WTC11 (cell line): ENCODE measurements around the gene GAB1. TPM values are rescaled to one million over a fixed set of nuclear protein-coding genes. Genes with fewer than 3 reads are reported as not detected.

Experiments used
- ATAC-seq: fragments of 200-7000 bp; cut with Tn5 transposase; 2 replicates; pipeline ENCODE4 v1.10.0; 2021; ENCODE audit warnings: mild to moderate bottlenecking, moderate library complexity
- CTCF ChIA-PET: fragments of 300-600 bp; sonication (Branson Sonifier 250); formaldehyde crosslinking; loops from one replicate; lab custom pipeline; 2021; ENCODE audit warnings: antibody characterized with exemption; lab: Charles Lee
- POLR2A ChIA-PET: fragments of 350-600 bp; sonication (Branson Sonifier 250); formaldehyde crosslinking; loops from one replicate; lab custom pipeline; 2021; ENCODE audit warnings: antibody characterized with exemption; lab: Charles Lee
- DNase-seq: peaks from one replicate; pipeline ENCODE4 v3.0.0; 2021; ENCODE audit warnings: low spot score
- H3K27ac Mint-ChIP-seq: 2 replicates; pipeline ENCODE4 v1.8.0; 2021; ENCODE audit warnings: mixed read lengths
- H3K27me3 Mint-ChIP-seq: 2 replicates; pipeline ENCODE4 v1.8.0; 2021; ENCODE audit warnings: low read depth, mild to moderate bottlenecking, moderate library complexity, mixed read lengths
- H3K36me3 Mint-ChIP-seq: 2 replicates; pipeline ENCODE4 v1.8.0; 2021; ENCODE audit warnings: mixed read lengths
- H3K4me1 Mint-ChIP-seq: 2 replicates; pipeline ENCODE4 v1.8.0; 2022; ENCODE audit warnings: mixed read lengths
- H3K4me3 Mint-ChIP-seq: 2 replicates; pipeline ENCODE4 v1.8.0; 2021; ENCODE audit warnings: mild to moderate bottlenecking, moderate library complexity, mixed read lengths
- H3K9me3 Mint-ChIP-seq: 2 replicates; pipeline ENCODE4 v1.8.0; 2021; ENCODE audit warnings: mixed read lengths
- ELF4 ChIP-seq: sonication (generic); formaldehyde crosslinking; IDR thresholded peaks from 2 replicates; pipeline ENCODE4 v1.8.1; 2022; ENCODE audit warnings: low read depth, mild to moderate bottlenecking, moderate library complexity, missing genetic modification reagents
- ESRRA ChIP-seq: sonication (generic); formaldehyde crosslinking; IDR thresholded peaks from 2 replicates; pipeline ENCODE4 v1.8.1; 2022; ENCODE audit warnings: mild to moderate bottlenecking, missing genetic modification reagents, borderline replicate concordance
- ETV6 ChIP-seq: sonication (generic); formaldehyde crosslinking; IDR thresholded peaks from 2 replicates; pipeline ENCODE4 v1.8.1; 2022; ENCODE audit warnings: mild to moderate bottlenecking, missing genetic modification reagents
- GABPB1 ChIP-seq: sonication (generic); formaldehyde crosslinking; IDR thresholded peaks from 2 replicates; pipeline ENCODE4 v1.8.1; 2023; ENCODE audit warnings: mild to moderate bottlenecking, missing genetic modification reagents
- GTF2I ChIP-seq: fragments of 250-450 bp; sonication (Bioruptor Pico); conservative IDR thresholded peaks from 2 replicates; pipeline ENCODE4 v1.4.0; 2021; ENCODE audit warnings: mild to moderate bottlenecking
- JAZF1 ChIP-seq: fragments of 250-450 bp; sonication (Bioruptor Pico); IDR thresholded peaks from 2 replicates; pipeline ENCODE4 v1.9.0; 2021; ENCODE audit warnings: moderate library complexity, mild to moderate bottlenecking, inconsistent platforms
- JUN ChIP-seq: sonication (generic); formaldehyde crosslinking; IDR thresholded peaks from 2 replicates; pipeline ENCODE4 v1.8.0; 2023; ENCODE audit warnings: mild to moderate bottlenecking, missing genetic modification reagents
- NFE2L1 ChIP-seq: sonication (generic); formaldehyde crosslinking; IDR thresholded peaks from 2 replicates; pipeline ENCODE4 v1.8.1; 2023; ENCODE audit warnings: missing genetic modification reagents
- NFYB ChIP-seq: sonication (generic); formaldehyde crosslinking; conservative IDR thresholded peaks from 2 replicates; pipeline ENCODE4 v1.8.0; 2022; ENCODE audit warnings: low read depth, missing genetic modification reagents
- NR3C1 ChIP-seq: sonication (generic); formaldehyde crosslinking; conservative IDR thresholded peaks from 2 replicates; pipeline ENCODE4 v1.8.1; 2023; ENCODE audit warnings: low read depth, mild to moderate bottlenecking, missing genetic modification reagents
- PRRX2 ChIP-seq: fragments of 250-450 bp; sonication (Bioruptor Pico); IDR thresholded peaks from 2 replicates; pipeline ENCODE4 v1.8.0; 2021; ENCODE audit warnings: mild to moderate bottlenecking
- TEAD4 ChIP-seq: sonication (generic); formaldehyde crosslinking; IDR thresholded peaks from 2 replicates; pipeline ENCODE4 v1.8.0; 2022; ENCODE audit warnings: mild to moderate bottlenecking, missing genetic modification reagents
- TP53 ChIP-seq: sonication (generic); formaldehyde crosslinking; IDR thresholded peaks from 2 replicates; pipeline ENCODE4 v1.8.1; 2023; ENCODE audit warnings: mild to moderate bottlenecking, missing genetic modification reagents
- ZNF138 ChIP-seq: sonication (generic); formaldehyde crosslinking; conservative IDR thresholded peaks from 2 replicates; pipeline ENCODE4 v1.8.1; 2022; ENCODE audit warnings: mild to moderate bottlenecking, moderate library complexity, missing genetic modification reagents
- ZNF219 ChIP-seq: sonication (generic); formaldehyde crosslinking; IDR thresholded peaks from 2 replicates; pipeline ENCODE4 v1.8.0; 2023; ENCODE audit warnings: missing genetic modification reagents, mild to moderate bottlenecking, borderline replicate concordance
- ZNF263 ChIP-seq: sonication (generic); formaldehyde crosslinking; IDR thresholded peaks from 2 replicates; pipeline ENCODE4 v1.8.1; 2022; ENCODE audit warnings: low read depth, mild to moderate bottlenecking, moderate library complexity, missing genetic modification reagents
- total RNA-seq: library from RNA; stranded (reverse); gene quantifications from 3 replicates; pipeline ENCODE4 v1.2.3, GENCODE V29; 2021
- TF ChIP-seq, protein P1 (sequence below): fragments of 250-450 bp; sonication (Bioruptor Pico); IDR thresholded peaks from 2 replicates; pipeline ENCODE4 v1.9.0; 2021; ENCODE audit warnings: moderate library complexity, mild to moderate bottlenecking, inconsistent platforms, borderline replicate concordance
- TF ChIP-seq, protein P2 (sequence below): fragments of 250-450 bp; sonication (Bioruptor Pico); conservative IDR thresholded peaks from 2 replicates; pipeline ENCODE4 v1.9.0; 2021; ENCODE audit warnings: mild to moderate bottlenecking
- TF ChIP-seq, protein P3 (sequence below): sonication (generic); formaldehyde crosslinking; IDR thresholded peaks from 2 replicates; pipeline ENCODE4 v1.8.1; 2023; ENCODE audit warnings: mild to moderate bottlenecking, missing genetic modification reagents, borderline replicate concordance
- TF ChIP-seq, protein P4 (sequence below): sonication (generic); formaldehyde crosslinking; IDR thresholded peaks from 2 replicates; pipeline ENCODE4 v1.8.0; 2022; ENCODE audit warnings: mild to moderate bottlenecking, missing genetic modification reagents
- TF ChIP-seq, protein P5 (sequence below): sonication (generic); formaldehyde crosslinking; IDR thresholded peaks from 2 replicates; pipeline ENCODE4 v1.8.1; 2022; ENCODE audit warnings: missing genetic modification reagents, borderline replicate concordance
- TF ChIP-seq, protein P6 (sequence below): sonication (generic); formaldehyde crosslinking; IDR thresholded peaks from 2 replicates; pipeline ENCODE4 v1.8.1; 2023; ENCODE audit warnings: mild to moderate bottlenecking, moderate library complexity, missing genetic modification reagents

The GAB1 gene
- total RNA-seq, 1 experiment from 2014 or later: 17.4 TPM

DNA sequence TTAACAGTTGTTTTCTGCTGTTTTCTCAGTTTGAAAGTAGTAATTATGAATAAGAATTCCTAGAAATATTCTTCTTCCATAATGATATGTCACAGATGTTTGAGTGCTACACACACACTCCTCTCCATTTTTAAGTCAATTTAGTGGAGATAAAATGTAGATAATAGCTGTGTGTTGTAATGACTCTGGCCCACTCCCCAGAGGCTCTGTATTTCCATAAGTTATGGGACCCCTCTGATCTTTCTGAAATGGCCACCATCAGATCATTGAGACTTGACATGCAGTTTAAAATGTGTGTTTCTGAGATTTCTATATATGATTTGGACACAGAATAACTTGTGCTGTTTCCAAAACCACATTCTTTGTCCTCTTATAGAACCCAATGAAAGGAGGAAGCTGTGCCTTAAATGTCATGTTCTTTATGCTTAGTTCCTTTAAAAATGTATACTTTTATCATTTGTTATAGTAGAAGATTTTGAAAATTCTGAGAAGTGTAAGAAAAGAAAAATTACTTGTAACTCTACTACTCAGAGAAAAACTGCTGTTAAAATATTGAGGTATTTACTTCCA lies 46.4 kb downstream of the GAB1 start:
- Mint-ChIP-seq H3K4me1 (peaks cover 62% of the 10 kb centered on the region), H3K36me3 (peaks cover 4% of the 10 kb centered on the region), H3K4me3 (no peak overlapping the region), H3K9me3 (no peaks in the 10 kb centered on the region), H3K27me3 (no peaks in the 10 kb centered on the region), H3K27ac (peak overlapping the region; percentile 32)
- CTCF ChIA-PET: no interaction called here
- TF ChIP-seq NR3C1 (CRISPR knock-in tag) (no peak), GTF2I (CRISPR knock-in tag) (no peak), ZNF138 (no peak), JUN (CRISPR knock-in tag) (no peak), JAZF1 (no peak), TP53 (CRISPR knock-in tag) (no peak), PRRX2 (CRISPR knock-in tag) (no peak), GABPB1 (CRISPR knock-in tag) (no peak), ZNF263 (CRISPR knock-in tag) (no peak), ZNF219 (CRISPR knock-in tag) (no peak), TEAD4 (CRISPR knock-in tag) (no peak), ELF4 (CRISPR knock-in tag) (no peak), ESRRA (CRISPR knock-in tag) (no peak), NFE2L1 (CRISPR knock-in tag) (no peak)
- TF ChIP-seq, protein P1, sequence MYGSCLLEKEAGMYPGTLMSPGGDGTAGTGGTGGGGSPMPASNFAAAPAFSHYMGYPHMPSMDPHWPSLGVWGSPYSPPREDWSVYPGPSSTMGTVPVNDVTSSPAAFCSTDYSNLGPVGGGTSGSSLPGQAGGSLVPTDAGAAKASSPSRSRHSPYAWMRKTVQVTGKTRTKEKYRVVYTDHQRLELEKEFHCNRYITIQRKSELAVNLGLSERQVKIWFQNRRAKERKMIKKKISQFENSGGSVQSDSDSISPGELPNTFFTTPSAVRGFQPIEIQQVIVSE (CRISPR knock-in tag): no peak
- TF ChIP-seq, protein P2, sequence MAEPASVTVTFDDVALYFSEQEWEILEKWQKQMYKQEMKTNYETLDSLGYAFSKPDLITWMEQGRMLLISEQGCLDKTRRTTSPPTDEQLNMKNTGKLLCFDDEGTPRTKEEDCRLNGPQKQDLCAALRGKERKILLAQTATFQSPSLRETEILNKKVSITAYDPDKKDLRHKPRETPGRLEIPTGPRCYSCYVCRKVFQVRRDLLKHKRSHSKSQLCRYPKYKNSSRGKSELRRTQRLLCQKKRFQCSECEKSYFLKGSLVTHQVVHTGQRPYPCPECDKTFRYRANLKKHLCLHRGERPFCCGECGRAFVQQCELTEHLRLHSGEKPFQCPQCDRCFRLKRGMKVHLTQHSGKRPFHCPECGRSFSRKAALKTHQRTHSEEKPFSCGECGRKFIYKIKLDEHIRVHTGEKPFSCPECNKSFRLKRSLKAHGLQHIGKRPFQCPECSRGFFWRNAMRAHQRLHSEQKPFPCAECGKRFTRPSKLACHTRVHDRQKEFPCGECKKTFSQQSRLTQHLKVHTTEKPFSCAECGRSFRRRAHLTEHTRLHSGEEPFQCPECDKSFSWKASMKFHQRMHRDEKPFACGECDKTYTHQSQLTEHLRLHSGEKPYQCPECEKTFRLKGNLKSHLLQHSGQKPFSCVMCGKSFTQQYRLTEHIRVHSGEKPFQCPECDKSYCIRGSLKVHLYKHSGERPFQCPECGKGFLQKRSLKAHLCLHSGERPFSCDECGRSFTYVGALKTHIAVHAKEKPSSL (CRISPR knock-in tag): no peak
- TF ChIP-seq, protein P3, sequence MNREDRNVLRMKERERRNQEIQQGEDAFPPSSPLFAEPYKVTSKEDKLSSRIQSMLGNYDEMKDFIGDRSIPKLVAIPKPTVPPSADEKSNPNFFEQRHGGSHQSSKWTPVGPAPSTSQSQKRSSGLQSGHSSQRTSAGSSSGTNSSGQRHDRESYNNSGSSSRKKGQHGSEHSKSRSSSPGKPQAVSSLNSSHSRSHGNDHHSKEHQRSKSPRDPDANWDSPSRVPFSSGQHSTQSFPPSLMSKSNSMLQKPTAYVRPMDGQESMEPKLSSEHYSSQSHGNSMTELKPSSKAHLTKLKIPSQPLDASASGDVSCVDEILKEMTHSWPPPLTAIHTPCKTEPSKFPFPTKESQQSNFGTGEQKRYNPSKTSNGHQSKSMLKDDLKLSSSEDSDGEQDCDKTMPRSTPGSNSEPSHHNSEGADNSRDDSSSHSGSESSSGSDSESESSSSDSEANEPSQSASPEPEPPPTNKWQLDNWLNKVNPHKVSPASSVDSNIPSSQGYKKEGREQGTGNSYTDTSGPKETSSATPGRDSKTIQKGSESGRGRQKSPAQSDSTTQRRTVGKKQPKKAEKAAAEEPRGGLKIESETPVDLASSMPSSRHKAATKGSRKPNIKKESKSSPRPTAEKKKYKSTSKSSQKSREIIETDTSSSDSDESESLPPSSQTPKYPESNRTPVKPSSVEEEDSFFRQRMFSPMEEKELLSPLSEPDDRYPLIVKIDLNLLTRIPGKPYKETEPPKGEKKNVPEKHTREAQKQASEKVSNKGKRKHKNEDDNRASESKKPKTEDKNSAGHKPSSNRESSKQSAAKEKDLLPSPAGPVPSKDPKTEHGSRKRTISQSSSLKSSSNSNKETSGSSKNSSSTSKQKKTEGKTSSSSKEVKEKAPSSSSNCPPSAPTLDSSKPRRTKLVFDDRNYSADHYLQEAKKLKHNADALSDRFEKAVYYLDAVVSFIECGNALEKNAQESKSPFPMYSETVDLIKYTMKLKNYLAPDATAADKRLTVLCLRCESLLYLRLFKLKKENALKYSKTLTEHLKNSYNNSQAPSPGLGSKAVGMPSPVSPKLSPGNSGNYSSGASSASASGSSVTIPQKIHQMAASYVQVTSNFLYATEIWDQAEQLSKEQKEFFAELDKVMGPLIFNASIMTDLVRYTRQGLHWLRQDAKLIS: no peak
- TF ChIP-seq, protein P4, sequence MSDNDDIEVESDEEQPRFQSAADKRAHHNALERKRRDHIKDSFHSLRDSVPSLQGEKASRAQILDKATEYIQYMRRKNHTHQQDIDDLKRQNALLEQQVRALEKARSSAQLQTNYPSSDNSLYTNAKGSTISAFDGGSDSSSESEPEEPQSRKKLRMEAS (CRISPR knock-in tag): no peak
- no peak for DNase-seq
- ATAC-seq: no peak
- POLR2A ChIA-PET: interaction anchor here (0.7 kb wide), 1 partner anchor 115 kb away, joined by 3 read pairs; no protein-coding TSS in a partner anchor

DNA sequence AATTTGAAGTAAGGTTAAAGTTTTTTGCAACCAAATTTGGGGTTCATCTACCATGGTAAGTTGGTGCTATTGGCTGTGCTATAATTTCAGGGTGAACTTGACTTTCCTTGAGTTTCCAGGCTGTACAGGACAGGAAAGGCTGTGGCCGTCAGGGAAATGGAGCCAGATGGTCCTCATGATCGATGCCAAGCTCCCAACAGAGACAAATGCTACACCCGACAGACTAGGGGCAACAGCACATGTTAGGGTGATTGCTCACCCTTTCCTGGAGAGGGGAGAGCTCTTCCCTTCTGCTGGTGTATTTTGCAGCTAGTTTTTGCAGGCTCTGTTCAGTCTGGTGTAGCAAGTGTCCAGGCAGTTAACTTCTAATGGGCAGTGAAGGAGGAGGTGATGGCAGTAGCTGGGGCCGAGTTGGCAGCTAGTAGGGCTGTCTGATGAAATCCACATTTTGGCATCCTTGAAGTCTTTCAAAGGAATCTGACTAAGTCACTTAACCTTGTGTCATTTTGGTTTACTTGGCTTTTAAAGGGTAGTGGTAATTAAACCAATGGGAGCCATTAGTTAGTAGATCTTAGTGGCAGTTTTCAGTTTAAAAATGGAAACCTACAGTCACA lies 47.8 kb downstream of the GAB1 start:
- DNase-seq (no peak), ATAC-seq (no peak)
- CTCF ChIA-PET: no interaction called here

More for the DNA sequence above, 47.8 kb downstream of the GAB1 start:
- TF ChIP-seq, protein P1 (CRISPR knock-in tag): no peak
- no peak for TF ChIP-seq PRRX2 (CRISPR knock-in tag)
- TF ChIP-seq GABPB1 (CRISPR knock-in tag): no peak
- TF ChIP-seq, protein P5, sequence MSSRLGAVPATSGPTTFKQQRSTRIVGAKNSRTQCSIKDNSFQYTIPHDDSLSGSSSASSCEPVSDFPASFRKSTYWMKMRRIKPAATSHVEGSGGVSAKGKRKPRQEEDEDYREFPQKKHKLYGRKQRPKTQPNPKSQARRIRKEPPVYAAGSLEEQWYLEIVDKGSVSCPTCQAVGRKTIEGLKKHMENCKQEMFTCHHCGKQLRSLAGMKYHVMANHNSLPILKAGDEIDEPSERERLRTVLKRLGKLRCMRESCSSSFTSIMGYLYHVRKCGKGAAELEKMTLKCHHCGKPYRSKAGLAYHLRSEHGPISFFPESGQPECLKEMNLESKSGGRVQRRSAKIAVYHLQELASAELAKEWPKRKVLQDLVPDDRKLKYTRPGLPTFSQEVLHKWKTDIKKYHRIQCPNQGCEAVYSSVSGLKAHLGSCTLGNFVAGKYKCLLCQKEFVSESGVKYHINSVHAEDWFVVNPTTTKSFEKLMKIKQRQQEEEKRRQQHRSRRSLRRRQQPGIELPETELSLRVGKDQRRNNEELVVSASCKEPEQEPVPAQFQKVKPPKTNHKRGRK: no peak
- TF ChIP-seq, protein P6, sequence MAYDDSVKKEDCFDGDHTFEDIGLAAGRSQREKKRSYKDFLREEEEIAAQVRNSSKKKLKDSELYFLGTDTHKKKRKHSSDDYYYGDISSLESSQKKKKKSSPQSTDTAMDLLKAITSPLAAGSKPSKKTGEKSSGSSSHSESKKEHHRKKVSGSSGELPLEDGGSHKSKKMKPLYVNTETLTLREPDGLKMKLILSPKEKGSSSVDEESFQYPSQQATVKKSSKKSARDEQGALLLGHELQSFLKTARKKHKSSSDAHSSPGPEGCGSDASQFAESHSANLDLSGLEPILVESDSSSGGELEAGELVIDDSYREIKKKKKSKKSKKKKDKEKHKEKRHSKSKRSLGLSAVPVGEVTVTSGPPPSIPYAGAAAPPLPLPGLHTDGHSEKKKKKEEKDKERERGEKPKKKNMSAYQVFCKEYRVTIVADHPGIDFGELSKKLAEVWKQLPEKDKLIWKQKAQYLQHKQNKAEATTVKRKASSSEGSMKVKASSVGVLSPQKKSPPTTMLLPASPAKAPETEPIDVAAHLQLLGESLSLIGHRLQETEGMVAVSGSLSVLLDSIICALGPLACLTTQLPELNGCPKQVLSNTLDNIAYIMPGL (CRISPR knock-in tag): no peak
- TF ChIP-seq NFYB (CRISPR knock-in tag): no peak
- no peak for TF ChIP-seq ETV6 (CRISPR knock-in tag)
- POLR2A ChIA-PET: no interaction called here
- Mint-ChIP-seq H3K27me3 (no peaks in the 10 kb centered on the region), H3K4me3 (no peak overlapping the region), H3K9me3 (no peaks in the 10 kb centered on the region), H3K4me1 (peaks cover 59% of the 10 kb centered on the region), H3K27ac (no peak overlapping the region), H3K36me3 (peaks cover 4% of the 10 kb centered on the region)
